K562 (cell line): ENCODE measurements around the gene HRH1. TPM values are rescaled to one million over a fixed set of nuclear protein-coding genes. Genes with fewer than 3 reads are reported as not detected.

ENCODE experiments used
- ATAC-seq: fragments of 200-7000 bp; cut with Tn5 transposase; 3 replicates; pipeline ENCODE4 v1.9.1; 2020; ENCODE audit warnings: moderate library complexity
- BruUV-seq: library from RNA; stranded (reverse); fragments of 400-500 nt; replicated peaks from 2 replicates; lab custom pipeline; 2021; lab: Mats Ljungman, UMichigan
- CTCF ChIA-PET: fragments of 300-600 bp; formaldehyde crosslinking; extraction: SDS; loops from one replicate; lab custom pipeline; 2021; ENCODE audit warnings: low intra/inter-chr PET ratio; lab: Yijun Ruan, JAX
- POLR2A ChIA-PET: fragments of 300-600, 350-650 bp; sonication (Branson Sonifier 250); formaldehyde crosslinking; extraction: SDS; loops from one replicate; lab custom pipeline; 2021; ENCODE audit warnings: antibody characterized with exemption, inconsistent platforms; lab: Yijun Ruan, JAX
- DNase-seq, 4 experiments: peaks; one replicate each; pipeline versions ENCODE4 v3.0.0 to v3.0.0-alpha.2; 2011 to 2018; ENCODE audit warnings: low spot score in 3 of 4, mixed read lengths in 3 of 4; ENCODE audit errors: extremely low read depth in 1 of 4
- FAIRE-seq: peaks from 2 replicates; lab custom pipeline; 2011; peaks lifted over from hg19 to GRCh38; lab: Jason Lieb, UNC
- H2AFZ ChIP-seq: 2 replicates; pipeline ENCODE4 v1.6.0; 2011; ENCODE audit warnings: low read depth, low read length, control low read depth, inconsistent platforms
- H3K27ac ChIP-seq: fragments of 200-600 bp; 3 replicates; pipeline ENCODE4 v1.8.0; 2011; ENCODE audit warnings: low read depth, mild to moderate bottlenecking, control low read depth, inconsistent platforms, low read length, moderate library complexity, mixed read lengths; ENCODE audit errors: extremely low read depth
- H3K27me3 ChIP-seq, 2 experiments: fragments of 300-600 bp in 1 of 2; 2 replicates in 1 of 2; 3 replicates in 1 of 2; pipeline versions ENCODE4 v1.6.0 to v1.8.0; 2011; ENCODE audit warnings: inconsistent platforms in 2 of 2, low read length in 2 of 2, mild to moderate bottlenecking in 1 of 2, mixed read lengths in 1 of 2, moderate library complexity in 1 of 2; ENCODE audit not compliant: control insufficient read depth in 2 of 2, insufficient read depth in 2 of 2
- H3K36me3 ChIP-seq: fragments of 300-600 bp; 3 replicates; pipeline ENCODE4 v1.8.0; 2011; ENCODE audit warnings: mild to moderate bottlenecking, low read length, inconsistent platforms; ENCODE audit not compliant: control insufficient read depth, insufficient read depth
- H3K4me1 ChIP-seq, 2 experiments: fragments of 200-600 bp in 1 of 2; replicated peaks in 1 of 2; 2 replicates in 1 of 2; 3 replicates in 1 of 2; pipeline versions ENCODE4 v1.5.1 to v1.8.0; 2011; ENCODE audit warnings: inconsistent platforms in 2 of 2, low read length in 2 of 2, mild to moderate bottlenecking in 1 of 2, mixed read lengths in 1 of 2, moderate library complexity in 1 of 2; ENCODE audit not compliant: control insufficient read depth in 2 of 2, insufficient read depth in 2 of 2
- H3K4me2 ChIP-seq: 2 replicates; pipeline ENCODE4 v1.6.1; 2011; ENCODE audit warnings: low read length, control low read depth, inconsistent platforms, mixed read lengths; ENCODE audit not compliant: insufficient read depth
- H3K4me3 ChIP-seq: fragments of 200-600 bp; sonication (generic), shearing (Covaris generic); 2 replicates; pipeline ENCODE4 v1.5.1; 2016; ENCODE audit warnings: control low read depth, inconsistent platforms
- H3K79me2 ChIP-seq: fragments of 200-600 bp; 3 replicates; pipeline ENCODE4 v1.8.0; 2011; ENCODE audit warnings: low read length, inconsistent platforms; ENCODE audit not compliant: control insufficient read depth, insufficient read depth
- H3K9ac ChIP-seq, 2 experiments: 2 replicates each; pipeline versions ENCODE4 v1.6.0 to v1.6.1; 2011; ENCODE audit warnings: low read depth in 2 of 2, low read length in 2 of 2, control low read depth in 1 of 2, inconsistent platforms in 1 of 2, mild to moderate bottlenecking in 1 of 2, mixed read lengths in 1 of 2; ENCODE audit not compliant: insufficient read depth in 1 of 2
- H3K9me1 ChIP-seq: one replicate; pipeline ENCODE4 v1.6.0; 2011; ENCODE audit warnings: inconsistent platforms, mild to moderate bottlenecking, low read length, moderate library complexity; ENCODE audit not compliant: control insufficient read depth, insufficient read depth
- H3K9me3 ChIP-seq: replicated peaks from 2 replicates; pipeline ENCODE4 v1.5.1; 2011; ENCODE audit warnings: low read depth, low read length, inconsistent platforms; ENCODE audit not compliant: control insufficient read depth, insufficient read depth
- H4K20me1 ChIP-seq: replicated peaks from 2 replicates; pipeline ENCODE4 v1.6.1; 2011; ENCODE audit warnings: low read length, inconsistent platforms, mixed read lengths; ENCODE audit not compliant: control insufficient read depth, insufficient read depth
- CBFA2T3 ChIP-seq: fragments of 450-650 bp; IDR thresholded peaks from 2 replicates; pipeline ENCODE4 v1.6.1; 2017
- CTBP1 ChIP-seq: fragments of 450-650 bp; IDR thresholded peaks from 2 replicates; pipeline ENCODE4 v1.6.1; 2016; ENCODE audit warnings: borderline replicate concordance
- DPF2 ChIP-seq: fragments of 450-650 bp; IDR thresholded peaks from 2 replicates; pipeline ENCODE4 v1.6.1; 2016
- EGR1 ChIP-seq: fragments of 450-650 bp; conservative IDR thresholded peaks from 2 replicates; pipeline ENCODE4 v1.6.1; 2017; ENCODE audit warnings: mild to moderate bottlenecking
- EP300 ChIP-seq: IDR thresholded peaks from 2 replicates; pipeline ENCODE4 v1.6.1; 2012; ENCODE audit warnings: low read length, improper control_type of control experiment
- ILF3 ChIP-seq: fragments of 450-650 bp; IDR thresholded peaks from 2 replicates; pipeline ENCODE4 v1.6.1; 2018; ENCODE audit warnings: antibody characterized with exemption, mild to moderate bottlenecking, moderate library complexity, borderline replicate concordance
- JUND ChIP-seq, 2 experiments: IDR thresholded peaks; 2 replicates in 1 of 2; 3 replicates in 1 of 2; pipeline ENCODE4 v1.6.1; 2011; ENCODE audit warnings: borderline replicate concordance in 2 of 2, low read depth in 2 of 2, low read length in 2 of 2, improper control_type of control experiment in 1 of 2, missing biosample characterization in 1 of 2, missing genetic modification characterization in 1 of 2, missing genetic modification reagents in 1 of 2
- MEF2D ChIP-seq: conservative IDR thresholded peaks from 2 replicates; pipeline ENCODE4 v1.6.1; 2016; ENCODE audit warnings: low read depth, missing genetic modification characterization, missing compliant biosample characterization
- RFX5 ChIP-seq: IDR thresholded peaks from 2 replicates; pipeline ENCODE4 v1.6.1; 2011; ENCODE audit warnings: low read depth, mild to moderate bottlenecking, improper control_type of control experiment, low read length
- YY1 ChIP-seq, 3 experiments: IDR thresholded peaks; 2 replicates each; pipeline ENCODE4 v1.6.1; 2011; ENCODE audit warnings: low read length in 2 of 3, mild to moderate bottlenecking in 2 of 3, moderate library complexity in 2 of 3, borderline replicate concordance in 1 of 3, control low read depth in 1 of 3, low read depth in 1 of 3; ENCODE audit not compliant: insufficient read depth in 3 of 3, insufficient replicate concordance in 2 of 3, control insufficient read depth in 1 of 3, insufficient read length in 1 of 3; ENCODE audit errors: extremely low read depth in 1 of 3
- ZNF232 ChIP-seq: sonication (generic); formaldehyde crosslinking; IDR thresholded peaks from 2 replicates; pipeline ENCODE4 v1.8.0; 2022; ENCODE audit warnings: mild to moderate bottlenecking, missing genetic modification reagents
- WGBS: fragments of 100-300 bp; shearing (Covaris generic); methylation state at CpG from one replicate; pipeline ENCODE4 v1.1.6; 2016; ENCODE audit warnings: low coverage, mixed read lengths; ENCODE audit not compliant: insufficient coverage; ENCODE audit errors: missing lambda C conversion rate; 5-methylcytosine and 5-hydroxymethylcytosine counted together
- in situ Hi-C: fragments of 300-500 bp; cut with MboI; formaldehyde crosslinking; loops from 4 replicates; pipeline ENCODE4 v1.15.0; 2018; ENCODE audit warnings: inconsistent platforms, mixed read lengths
- intact Hi-C: fragments of 100-400 bp; cut with micrococcal nuclease; formaldehyde crosslinking; loops from 2 replicates; pipeline ENCODE4 v1.14.2; 2022
- polyA plus RNA-seq, 8 experiments: library from polyadenylated mRNA; depleted of rRNA in 4 of 8; stranded (reverse) in 5 of 8; unstranded in 3 of 8; fragments of >200 nt; fragmentation: Nextera tagmentation in 2 of 8; fragmentation: Illumina TruSeq in 1 of 8; extraction: Ambion mirVana in 2 of 8; extraction: Trizol in 1 of 8; gene quantifications; 2 replicates each; pipeline versions ENCODE4 v1.2.1 to v1.2.3, GENCODE V29; 2011 to 2014; ENCODE audit warnings: inconsistent platforms in 1 of 8, missing spikeins in 1 of 8
- total RNA-seq, 7 experiments: library from RNA; depleted of rRNA in 6 of 7; stranded (reverse); fragments of >200 nt in 6 of 7; fragmentation: Illumina TruSeq in 2 of 7; extraction: Trizol in 2 of 7; gene quantifications; 2 replicates each; pipeline versions ENCODE4 v1.2.1 to v1.2.3, GENCODE V29; 2011 to 2021; ENCODE audit warnings: low replicate concordance in 1 of 7
- TF ChIP-seq, protein P1 (sequence below), 3 experiments: IDR thresholded peaks in 2 of 3; conservative IDR thresholded peaks in 1 of 3; 2 replicates each; pipeline ENCODE4 v1.5.1; 2011 to 2012; ENCODE audit warnings: low read length in 3 of 3, mild to moderate bottlenecking in 3 of 3, control low read depth in 2 of 3, improper control_type of control experiment in 1 of 3, inconsistent platforms in 1 of 3, low read depth in 1 of 3, mixed read lengths in 1 of 3, moderate library complexity in 1 of 3; ENCODE audit not compliant: insufficient read depth in 2 of 3
- TF ChIP-seq, protein P2 (sequence below): fragments of 450-650 bp; IDR thresholded peaks from 2 replicates; pipeline ENCODE4 v1.6.1; 2016
- TF ChIP-seq, protein P3 (sequence below): fragments of 250-450 bp; sonication (Bioruptor Pico); IDR thresholded peaks from 2 replicates; pipeline ENCODE4 v1.5.0; 2022; ENCODE audit warnings: mild to moderate bottlenecking

Gene HRH1
- total and polyA plus RNA-seq, 9 of the 15 experiments (the other 6 are each of a cell fraction or from before 2014, with no cell fraction given), result 0.03 to 0.15 (median 0.06) TPM; not detected in 1

DNA sequence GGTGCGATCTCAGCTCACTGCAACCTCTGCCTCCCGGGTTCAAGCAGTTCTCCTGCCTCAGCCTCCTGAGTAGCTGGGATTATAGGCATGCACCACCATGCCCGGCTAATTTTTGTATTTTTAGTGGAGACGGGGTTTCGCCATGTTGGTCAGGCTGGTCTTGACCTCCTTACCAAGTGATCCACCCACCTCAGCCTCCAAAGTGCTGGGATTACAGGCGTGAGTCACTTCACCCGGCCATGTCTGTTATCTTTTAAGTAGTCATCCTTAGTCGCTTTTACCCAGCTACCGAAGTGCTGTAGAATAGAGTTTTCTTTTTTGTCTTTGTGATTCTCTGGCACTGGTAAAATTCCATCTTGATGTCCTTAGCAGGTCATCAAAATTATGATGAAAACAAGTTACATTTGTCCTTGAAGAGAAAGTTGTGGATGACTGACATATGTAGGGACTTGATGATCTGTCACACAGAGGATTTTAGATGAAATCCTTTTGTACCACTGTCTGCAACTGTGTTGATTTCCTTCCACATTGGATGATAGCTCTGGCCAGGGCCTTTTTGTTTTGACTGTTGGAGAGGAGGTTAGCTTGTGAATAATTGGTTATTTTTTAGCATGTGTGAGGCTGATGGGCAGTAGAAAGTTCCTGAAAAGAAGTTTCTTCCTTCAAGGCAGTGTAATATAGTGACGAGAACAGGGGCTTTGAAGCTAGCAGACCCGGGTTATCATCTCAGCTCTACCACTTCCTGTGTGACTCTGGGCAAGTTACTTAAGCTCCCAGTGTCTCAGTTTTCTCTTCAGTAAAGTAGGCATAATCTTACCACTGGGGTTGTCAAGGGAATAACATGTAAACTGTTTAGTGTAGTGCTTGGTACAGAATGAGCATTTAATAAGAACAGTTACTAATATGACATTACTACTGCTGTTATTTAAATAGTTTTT lies 136.7 kb downstream of the HRH1 start:
- Histone ChIP-seq H3K36me3 (peaks cover 15% of the 10 kb centered on the region; the same call in 2 of the 3 replicates), H3K27me3 (no peaks in the 10 kb centered on the region), H3K9me1 (no peaks in the 10 kb centered on the region), H2AFZ (no peak overlapping the region; the same call in 1 of the 2 replicates), H3K4me1 (peaks cover 17 to 55% of the 10 kb centered on the region in 2 experiments), H3K79me2 (peaks cover 34% of the 10 kb centered on the region), H3K4me3 (no peak overlapping the region), H4K20me1 (no peaks in the 10 kb centered on the region), H3K4me2 (peak overlapping the region; percentile 47), H3K9me3 (no peaks in the 10 kb centered on the region), H3K9ac (peak overlapping the region in 1 of 2 experiments; percentile 21; a peak in 1 of 4 replicates), H3K27ac (peak overlapping the region; percentile 89)
- POLR2A ChIA-PET, result interaction anchor here (0.6 to 5.8 kb wide), 9 partner anchors 9 to 57 kb away, joined by 3 to 33 read pairs (median 5); partner anchors contain the start of gene ATG7
- CTCF ChIA-PET, result no interaction called here
- in situ Hi-C loops, result no loop called here
- DNase-seq, result peak in 2 of 4 experiments; percentile 62 to 82
- intact Hi-C loops, result loop anchor here (2.0 kb wide), 1 partner anchor 18 kb away; the partner anchor contains the start of gene ATG7
- no TSS peak for BruUV-seq
- peak; percentile 62 for FAIRE-seq
- 11% methylated on average over 10 of the region's 11 CpGs for WGBS
- peak; percentile 69 for ATAC-seq
- TF ChIP-seq CTBP1 (0 out of 2 replicates have a peak, but pooled peaks have one; percentile 24), EGR1 (peak; percentile 78), ILF3 (0 out of 2 replicates have a peak, but pooled peaks have one; percentile 61), CBFA2T3 (0 out of 2 replicates have a peak, but pooled peaks have one; percentile 35), MEF2D (tag) (no peak), JUND (IDR thresholded peaks at IDR 0.05; ENCODE audit: borderline replicate concordance, low read depth, low read length) (peak; percentile 91), JUND (tag; IDR thresholded peaks at IDR 0.05; ENCODE audit: borderline replicate concordance, low read depth, low read length) (peak; percentile 78; the same call in 2 of the 3 replicates), ZNF232 (CRISPR knock-in tag) (no peak), DPF2 (peak; percentile 93), RFX5 (no peak), YY1 (IDR thresholded peaks at IDR 0.05; ENCODE audit: borderline replicate concordance in 1 of 3, control insufficient read depth in 1 of 3, extremely low read depth in 1 of 3, insufficient read depth in 3 of 3, insufficient read length in 1 of 3, insufficient replicate concordance in 2 of 3, low read depth in 1 of 3, low read length in 2 of 3) (peak in 1 of 3 experiments; percentile 12), EP300 (peak; percentile 34; the same call in 1 of the 2 replicates)
- TF ChIP-seq, protein P1, sequence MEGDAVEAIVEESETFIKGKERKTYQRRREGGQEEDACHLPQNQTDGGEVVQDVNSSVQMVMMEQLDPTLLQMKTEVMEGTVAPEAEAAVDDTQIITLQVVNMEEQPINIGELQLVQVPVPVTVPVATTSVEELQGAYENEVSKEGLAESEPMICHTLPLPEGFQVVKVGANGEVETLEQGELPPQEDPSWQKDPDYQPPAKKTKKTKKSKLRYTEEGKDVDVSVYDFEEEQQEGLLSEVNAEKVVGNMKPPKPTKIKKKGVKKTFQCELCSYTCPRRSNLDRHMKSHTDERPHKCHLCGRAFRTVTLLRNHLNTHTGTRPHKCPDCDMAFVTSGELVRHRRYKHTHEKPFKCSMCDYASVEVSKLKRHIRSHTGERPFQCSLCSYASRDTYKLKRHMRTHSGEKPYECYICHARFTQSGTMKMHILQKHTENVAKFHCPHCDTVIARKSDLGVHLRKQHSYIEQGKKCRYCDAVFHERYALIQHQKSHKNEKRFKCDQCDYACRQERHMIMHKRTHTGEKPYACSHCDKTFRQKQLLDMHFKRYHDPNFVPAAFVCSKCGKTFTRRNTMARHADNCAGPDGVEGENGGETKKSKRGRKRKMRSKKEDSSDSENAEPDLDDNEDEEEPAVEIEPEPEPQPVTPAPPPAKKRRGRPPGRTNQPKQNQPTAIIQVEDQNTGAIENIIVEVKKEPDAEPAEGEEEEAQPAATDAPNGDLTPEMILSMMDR (IDR thresholded peaks at IDR 0.05 in 2 of 3, conservative IDR thresholded peaks at IDR 0.05 in 1 of 3; ENCODE audit: insufficient read depth in 2 of 3, low read depth in 1 of 3, low read length in 3 of 3), result no peak
- TF ChIP-seq, protein P2, sequence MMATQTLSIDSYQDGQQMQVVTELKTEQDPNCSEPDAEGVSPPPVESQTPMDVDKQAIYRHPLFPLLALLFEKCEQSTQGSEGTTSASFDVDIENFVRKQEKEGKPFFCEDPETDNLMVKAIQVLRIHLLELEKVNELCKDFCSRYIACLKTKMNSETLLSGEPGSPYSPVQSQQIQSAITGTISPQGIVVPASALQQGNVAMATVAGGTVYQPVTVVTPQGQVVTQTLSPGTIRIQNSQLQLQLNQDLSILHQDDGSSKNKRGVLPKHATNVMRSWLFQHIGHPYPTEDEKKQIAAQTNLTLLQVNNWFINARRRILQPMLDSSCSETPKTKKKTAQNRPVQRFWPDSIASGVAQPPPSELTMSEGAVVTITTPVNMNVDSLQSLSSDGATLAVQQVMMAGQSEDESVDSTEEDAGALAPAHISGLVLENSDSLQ, result peak; percentile 54
- TF ChIP-seq, protein P3, sequence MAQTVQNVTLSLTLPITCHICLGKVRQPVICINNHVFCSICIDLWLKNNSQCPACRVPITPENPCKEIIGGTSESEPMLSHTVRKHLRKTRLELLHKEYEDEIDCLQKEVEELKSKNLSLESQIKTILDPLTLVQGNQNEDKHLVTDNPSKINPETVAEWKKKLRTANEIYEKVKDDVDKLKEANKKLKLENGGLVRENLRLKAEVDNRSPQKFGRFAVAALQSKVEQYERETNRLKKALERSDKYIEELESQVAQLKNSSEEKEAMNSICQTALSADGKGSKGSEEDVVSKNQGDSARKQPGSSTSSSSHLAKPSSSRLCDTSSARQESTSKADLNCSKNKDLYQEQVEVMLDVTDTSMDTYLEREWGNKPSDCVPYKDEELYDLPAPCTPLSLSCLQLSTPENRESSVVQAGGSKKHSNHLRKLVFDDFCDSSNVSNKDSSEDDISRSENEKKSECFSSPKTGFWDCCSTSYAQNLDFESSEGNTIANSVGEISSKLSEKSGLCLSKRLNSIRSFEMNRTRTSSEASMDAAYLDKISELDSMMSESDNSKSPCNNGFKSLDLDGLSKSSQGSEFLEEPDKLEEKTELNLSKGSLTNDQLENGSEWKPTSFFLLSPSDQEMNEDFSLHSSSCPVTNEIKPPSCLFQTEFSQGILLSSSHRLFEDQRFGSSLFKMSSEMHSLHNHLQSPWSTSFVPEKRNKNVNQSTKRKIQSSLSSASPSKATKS (CRISPR knock-in tag), result no peak
